Dedifferentiated amniotic fluid mesenchymal stem cell (primary cell): Measurements from ENCODE around the gene NRXN2.

Source experiments
- DNase-seq: peaks from one replicate; pipeline ENCODE4 v3.0.0-alpha.2; 2016; ENCODE audit errors: extremely low spot score

The NRXN2 gene

DNA sequence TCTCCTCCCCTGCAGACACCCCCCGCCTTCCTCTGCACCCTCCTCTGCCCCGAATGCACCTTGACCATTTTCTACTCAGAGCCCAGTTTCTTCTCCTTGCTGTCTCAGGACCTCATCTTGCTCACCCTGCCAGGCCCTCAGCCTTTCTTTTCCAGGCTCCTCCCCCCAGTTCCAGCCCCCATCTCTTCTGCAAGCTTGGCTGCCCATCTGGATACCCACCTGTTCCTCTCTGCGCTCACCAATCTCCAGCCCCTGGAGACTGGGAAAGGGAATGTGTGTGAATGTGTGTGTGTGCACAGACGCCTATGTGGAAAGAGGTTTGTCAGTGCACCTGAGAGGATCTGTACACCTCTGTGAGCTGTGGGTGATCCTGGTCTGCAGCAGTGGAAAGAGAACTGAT lies 95.6 kb downstream of the NRXN2 start:
- DNase-seq: no peak

DNA sequence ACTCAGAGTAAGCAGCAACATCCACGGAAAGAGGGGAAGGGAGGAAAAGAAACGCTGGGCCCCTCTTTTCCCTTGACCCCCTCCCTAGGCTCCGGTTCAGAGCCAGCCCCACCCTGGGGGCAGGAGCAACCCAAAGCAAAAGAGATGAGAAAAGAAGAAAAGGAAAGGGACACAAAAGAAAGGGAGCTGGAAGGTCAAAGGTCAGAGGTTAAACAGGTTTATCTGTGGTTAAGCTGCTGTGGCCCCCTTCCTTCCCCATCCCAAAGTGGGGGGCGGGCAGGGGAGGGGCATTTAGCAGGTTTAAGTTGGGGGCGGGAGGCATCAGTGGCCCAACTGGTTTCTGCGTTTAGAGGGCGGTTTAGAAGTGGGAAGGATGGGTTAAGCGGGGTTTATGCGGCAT lies 96.4 kb downstream of the NRXN2 start:
- DNase-seq: no peak

DNA sequence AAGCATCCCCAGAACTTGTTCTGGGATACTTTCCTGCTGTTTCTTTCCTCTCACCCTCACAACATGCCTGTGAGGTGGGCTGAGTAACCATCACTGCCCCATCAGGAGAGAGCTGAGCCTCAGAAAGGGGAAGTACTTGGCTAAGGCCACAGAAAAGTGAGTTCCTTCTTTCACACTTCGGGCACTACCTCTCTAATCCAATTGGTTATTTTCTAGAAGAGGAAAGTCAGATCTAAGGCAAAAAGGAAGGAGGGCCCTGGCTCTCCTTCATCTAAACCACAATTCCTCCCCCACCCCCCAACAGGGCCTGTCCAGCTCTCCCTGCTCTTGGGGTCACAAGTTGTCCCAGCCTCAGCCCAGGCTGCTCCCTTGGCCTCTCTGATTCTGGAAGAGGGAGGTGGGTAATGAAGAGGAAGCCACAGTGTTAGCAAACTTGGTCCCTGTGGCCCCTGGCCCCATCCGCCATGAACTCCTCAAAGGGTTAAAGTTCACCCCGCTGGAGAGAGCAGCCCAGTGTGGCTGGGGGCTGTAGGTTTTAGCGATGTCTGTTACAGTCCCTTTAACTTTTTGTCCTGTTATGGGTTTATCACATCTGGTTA lies 98.0 kb downstream of the NRXN2 start:
- DNase-seq: no peak

DNA sequence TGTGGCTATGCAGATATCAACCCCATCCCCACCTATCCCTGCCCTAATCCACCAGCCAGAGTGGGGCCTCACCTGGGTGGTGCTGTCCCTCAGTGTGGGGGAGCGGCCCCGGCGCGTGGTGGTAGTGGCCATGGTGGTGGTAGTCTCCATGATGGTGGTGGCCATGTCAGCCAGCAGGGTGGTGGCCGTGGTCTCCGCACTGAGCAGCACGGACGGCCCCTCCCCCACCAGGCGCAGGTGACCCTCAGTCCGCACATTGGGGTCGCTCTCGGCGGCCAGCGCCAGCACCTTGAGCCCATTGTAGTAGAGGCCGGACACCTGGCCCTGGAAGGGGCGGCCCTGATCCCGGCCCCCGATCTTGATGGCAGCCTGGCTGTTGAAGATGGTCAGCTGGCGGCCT lies 100.3 kb downstream of the NRXN2 start:
- no peak for DNase-seq

DNA sequence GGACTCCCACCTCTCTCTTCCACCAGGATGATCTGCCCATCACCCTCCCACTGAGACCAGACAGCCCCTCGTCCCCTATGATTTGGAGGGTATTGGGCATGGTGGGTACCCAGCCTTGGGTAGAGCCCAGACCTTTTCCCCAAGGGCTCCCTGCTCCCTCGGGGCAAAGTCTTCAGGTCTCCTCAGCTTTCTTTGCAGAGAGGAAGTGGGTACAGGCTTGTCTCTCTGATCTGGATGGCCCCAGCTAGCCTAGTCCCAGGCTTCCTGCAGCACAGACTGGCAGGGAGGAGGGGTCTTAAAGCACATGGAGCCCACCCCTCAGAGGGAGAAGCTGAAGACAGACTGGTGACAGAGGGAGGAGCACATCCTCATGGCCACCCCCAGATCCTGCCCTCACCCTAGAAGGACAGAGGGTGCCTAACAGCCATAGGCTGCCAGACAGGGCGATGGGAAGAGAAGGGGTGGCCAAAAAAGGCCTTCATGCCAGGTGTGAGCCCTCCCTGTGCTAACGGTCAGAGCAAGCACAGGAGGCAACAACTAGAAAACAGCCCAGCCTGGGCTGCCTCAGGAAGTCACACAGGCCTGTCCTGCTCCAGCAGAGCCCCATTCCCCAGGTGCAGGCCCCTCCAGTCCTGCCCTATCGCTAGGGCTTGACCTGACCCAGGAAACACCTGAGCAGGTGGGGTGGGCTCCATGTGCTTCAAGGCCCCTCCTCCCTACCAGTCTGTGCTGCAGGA lies 101.5 kb downstream of the NRXN2 start:
- no peak for DNase-seq

DNA sequence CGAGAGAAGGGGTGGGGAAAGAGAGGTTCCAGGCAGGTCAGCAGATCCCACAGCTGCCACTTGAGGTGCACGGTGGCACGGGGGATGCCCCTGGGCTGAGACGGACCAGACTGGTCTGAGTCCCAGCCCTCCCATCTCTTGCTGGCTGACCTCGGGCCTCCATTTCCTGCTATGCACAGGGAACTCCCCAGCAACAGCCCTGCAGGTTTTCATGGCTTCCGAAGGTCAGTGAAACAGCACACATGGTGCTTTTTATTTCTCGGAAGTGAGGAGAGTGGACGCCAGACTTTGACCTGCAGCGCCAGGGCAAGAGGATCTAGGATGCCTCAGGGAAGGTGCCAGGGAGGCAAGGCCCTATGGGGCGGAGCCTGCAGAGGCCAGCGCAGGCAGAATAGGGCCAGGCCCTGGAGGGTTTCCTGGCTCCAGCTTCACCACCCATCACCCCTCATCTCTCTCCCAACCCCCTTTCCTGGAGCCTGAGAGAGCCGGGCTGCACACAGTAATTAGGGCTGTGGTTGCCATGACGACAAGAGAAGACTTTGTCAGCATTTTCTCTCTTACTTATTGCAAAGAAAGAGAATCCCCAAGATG lies 102.5 kb downstream of the NRXN2 start:
- DNase-seq: no peak

DNA sequence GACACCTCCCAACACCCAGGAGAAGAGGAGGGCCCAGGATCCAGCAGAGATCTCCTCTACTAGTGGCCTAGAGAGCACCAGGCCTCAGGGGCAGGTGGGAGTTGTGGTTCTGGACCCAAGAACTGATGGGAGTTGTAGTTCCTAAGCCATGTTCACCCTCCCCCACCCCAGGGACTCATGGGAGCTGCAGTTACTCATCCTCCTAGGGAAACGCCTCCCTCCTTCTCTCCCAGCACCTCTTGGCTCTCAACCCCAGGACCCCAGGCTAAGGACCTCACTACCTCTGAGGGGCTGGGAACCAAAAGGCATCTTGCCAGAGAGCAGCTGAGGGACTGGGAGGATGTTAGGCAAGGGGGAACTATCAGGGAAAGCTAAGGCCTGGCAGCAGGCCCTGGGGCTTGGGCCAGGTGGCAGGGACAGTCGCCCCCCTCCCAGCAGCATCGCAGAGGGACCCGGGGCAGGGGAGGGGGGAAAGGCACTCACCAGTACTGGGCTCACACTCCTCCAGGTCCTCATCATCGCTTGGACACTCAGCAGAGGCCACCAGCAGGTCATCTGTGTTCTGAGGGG lies 103.1 kb downstream of the NRXN2 start:
- DNase-seq: no peak

DNA sequence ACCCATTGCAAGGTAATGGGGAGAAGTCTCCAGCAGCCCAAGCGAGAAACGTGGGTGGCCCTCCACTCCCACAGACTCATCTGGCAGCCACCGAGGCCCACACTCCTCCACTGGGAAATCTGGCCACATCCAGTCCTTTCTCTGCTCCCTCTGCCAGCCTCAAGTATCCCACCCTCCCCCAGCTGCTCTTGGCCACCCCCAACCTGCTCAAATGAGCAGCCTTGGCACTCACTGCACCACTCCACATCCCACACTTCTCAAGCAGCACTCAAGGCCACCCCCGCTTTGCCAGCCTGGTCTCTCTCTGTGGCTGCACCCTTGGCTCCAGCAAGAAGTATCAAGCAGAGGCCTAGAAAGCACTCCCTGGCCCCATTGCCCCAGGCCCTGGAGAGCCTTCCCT lies 103.8 kb downstream of the NRXN2 start:
- DNase-seq: no peak

DNA sequence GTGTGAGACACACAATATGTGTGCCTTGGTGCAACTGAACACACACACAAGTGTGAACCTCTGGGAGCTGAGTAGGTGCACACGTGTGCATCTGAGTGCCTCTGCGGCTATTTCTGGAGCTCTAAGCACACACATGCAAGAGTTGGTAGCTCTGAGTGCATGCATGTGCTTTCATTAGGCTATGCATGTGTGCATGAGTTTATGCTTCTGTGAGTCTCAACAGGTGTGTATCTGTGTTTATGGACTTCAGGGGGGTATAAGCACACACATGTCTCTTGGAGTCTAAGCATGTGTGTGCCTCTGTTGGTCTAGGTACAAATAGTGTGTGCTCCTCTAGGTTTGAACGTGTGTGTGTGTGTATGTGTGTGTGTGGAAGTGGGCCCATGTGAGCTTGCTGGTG lies 106.2 kb downstream of the NRXN2 start:
- no peak for DNase-seq

DNA sequence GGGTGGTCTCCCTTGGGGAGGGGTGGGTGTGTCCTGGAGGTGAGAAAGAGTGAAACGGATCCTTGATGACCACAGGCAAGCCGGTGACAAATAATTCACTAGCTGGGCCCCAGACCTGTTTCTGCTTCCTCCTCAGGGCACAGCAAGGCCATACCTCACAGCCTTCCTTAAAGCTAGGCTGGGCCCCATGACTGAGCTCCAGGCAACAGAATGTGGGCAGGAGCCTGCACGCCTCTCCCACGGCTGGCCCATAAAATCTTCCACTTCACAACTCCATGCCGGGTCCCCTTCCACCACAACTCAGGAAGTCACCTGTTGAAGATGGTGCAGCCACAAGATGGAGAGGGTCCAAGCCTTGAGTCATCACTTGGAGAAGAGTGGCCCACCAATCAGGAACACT lies 108.1 kb downstream of the NRXN2 start:
- no peak for DNase-seq

DNA sequence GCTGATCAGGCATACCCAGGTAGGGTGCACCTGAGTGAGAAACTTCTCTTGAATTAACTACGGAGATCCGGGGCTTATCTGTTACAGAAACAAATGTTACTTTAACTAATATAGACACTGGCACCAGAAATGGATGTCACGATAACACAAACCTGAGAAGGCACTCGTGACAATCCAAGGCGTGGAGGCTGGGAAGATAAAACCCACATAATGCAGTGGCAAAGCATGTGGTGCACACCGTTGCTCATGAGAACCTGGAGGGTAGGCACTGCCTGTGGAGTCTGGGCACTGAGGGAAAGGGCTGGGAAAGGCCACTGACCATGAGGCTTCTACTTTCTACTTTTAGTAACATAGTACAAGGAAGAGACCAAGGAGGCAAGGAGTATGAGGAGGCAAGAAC lies 109.3 kb downstream of the NRXN2 start:
- no peak for DNase-seq

DNA sequence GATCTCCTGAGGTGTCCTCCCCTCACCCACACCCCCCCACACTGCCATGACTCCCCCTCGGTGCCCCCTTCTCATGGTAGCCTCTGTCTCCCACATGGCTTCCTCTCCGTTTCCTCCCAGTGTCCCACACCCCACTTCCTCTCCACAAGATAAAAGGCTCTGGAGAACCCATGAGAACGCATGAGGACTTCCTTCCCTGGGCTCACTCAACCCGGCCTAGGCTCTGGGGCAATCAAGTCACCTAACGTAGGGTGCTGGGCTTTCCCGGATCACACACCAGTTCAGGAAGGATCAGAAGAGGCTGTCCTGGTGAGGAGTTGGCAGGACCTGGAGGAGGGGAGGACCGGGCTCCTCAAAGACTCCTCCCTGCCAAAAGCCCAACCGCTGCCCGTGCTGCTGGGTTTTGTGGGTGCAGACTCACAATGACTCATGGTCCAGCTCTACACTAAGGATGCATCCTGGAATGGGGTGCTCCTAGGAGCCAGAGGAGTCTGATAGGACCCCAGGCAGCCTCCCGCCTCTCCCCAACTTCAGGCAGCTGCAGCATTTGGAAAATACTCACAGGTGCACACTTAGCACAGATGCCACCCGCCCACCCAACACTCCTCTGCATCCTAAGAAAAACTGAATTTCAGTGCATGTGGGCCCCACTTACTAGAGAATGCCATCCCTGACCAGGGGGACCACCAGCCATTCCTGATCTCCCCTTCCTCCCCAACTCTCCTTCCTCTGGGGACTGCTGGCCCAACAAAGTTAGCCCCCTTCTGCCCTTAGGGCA lies 110.9 kb downstream of the NRXN2 start:
- DNase-seq: no peak

DNA sequence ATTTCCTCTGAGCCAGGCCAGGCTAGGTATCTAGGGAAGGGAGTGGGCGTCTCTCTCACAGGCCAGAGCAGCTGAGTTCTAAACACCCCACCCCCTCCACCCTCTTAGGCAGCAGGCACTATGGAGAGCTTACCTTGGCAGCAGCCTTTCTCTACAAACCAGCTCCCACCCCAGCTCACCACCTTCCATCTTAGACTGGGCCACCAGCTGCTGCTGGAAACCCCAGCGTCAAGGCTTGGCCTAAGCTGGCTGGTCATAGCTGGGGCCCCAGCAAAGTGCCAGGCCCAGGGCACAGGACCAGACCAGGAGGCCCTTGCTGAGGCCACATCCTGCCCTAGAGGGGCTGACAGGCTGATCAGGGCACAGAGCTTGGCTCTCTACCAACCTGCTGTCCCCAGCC lies 111.8 kb downstream of the NRXN2 start:
- DNase-seq: no peak

DNA sequence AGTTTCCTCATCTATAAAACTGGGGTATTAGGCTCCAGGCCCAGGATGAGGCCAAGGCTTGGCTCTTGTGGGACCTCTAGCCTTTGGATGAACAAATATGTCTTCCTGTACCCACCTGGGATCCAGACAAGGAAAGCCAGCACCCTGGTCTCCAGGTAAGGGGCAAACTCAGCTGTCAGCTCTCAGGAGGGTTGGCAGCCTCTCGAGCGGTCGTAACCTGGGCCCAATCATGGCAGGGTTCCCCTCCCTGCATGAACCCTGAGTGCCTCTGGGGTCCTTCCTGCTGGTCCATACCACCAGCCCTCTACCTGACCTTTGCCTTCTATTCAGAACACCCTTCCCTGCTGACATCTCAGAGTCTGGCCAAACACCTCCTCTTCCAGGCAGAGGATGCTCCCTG lies 112.4 kb downstream of the NRXN2 start:
- no peak for DNase-seq

DNA sequence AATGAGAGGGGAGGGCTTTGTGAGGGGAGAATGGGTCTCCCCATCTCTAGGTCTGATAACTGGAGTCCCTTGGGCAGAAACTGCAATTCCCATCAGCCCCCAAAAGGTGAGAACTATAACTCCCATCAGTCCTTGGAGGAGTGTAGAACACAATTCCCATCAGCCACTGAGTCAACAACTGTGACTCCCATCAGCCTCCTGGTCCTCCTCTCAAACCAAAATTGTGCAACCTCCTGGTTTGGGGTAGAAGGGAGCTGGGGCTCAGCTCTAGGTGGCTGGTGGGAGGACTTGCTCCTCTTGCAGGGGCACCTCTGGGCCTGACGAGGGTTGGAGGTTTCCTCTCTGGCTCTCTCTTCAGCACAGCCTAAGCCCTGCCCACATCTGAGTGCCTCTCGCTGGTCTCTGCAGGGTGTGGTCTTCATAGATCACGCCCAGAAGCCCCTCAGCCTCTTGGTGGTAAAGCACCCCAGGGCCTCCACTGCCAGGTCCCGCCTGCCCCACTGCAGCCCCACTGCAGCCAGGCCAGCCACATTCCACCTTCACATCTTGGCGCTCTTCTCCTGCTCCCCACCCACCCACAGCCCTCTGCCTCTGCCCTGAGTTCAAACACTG lies 113.5 kb downstream of the NRXN2 start:
- no peak for DNase-seq

DNA sequence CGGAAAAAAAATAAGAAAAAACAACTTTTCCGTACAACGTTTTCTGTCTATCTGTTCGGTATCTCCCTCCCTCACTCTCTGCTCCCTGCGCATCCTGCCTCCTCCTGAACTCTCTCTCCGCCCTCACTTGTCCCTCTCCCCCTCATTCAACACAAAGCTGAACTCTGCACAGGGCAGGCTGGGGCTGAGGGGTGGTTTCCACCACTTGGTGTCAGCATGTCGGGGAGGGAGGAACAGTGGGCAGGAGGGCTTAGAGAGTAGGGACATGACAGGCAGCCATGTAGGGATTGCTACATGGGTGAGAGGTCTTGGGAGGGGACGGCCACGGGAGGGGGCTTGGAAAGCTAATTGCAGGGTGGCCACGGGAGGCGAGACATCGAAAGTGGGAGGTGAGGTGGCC lies 114.4 kb downstream of the NRXN2 start:
- no peak for DNase-seq

DNA sequence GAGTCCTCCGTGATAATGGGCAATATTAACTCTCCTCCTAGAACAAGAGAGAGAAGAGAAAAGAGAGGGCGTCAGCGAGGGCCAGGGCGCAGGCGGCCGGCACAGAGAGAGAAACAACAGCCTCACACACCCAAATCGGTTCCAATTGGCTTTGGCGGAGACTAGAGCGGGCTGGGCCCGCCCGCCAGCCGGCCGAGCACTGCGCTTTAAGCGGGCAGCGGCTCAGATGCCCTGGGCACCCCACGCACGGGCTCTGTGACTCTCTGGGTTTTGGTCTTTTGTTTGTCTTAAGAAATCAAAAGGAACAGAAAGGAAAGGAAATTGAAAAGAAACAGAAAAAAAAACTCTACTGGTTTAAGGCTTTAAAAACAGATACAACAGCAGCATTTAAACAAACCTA lies 115.0 kb downstream of the NRXN2 start:
- DNase-seq: no peak

DNA sequence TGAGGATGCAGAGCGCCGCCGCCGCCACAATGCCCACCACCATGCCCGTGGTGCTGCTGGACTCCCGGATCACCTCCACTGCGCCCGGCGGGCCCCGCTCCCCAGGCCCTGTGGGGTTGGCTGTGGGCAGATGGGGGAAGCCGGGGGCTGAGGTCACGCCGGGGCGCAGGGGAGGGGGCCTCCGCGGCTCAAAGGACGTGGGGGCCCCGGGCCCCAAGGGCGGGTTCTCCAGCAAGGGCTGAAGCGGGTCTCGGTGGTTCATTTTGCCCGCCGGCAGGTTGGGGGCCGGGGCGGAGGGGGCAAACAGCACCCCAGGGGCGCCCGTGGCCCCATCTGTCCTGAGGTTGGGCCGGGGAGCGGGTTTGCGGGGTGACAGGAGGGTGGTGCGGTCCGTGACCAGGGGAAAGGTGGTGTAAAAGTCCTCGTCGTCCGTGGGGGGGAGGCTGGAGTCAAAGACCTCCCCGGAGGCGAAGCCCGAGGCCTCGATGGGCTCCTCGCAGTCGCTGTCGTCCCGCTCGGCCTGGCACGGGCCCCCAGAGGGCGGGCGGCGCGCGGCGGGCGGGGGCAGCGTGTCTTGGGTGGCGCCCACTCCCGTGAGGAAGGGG lies 115.5 kb downstream of the NRXN2 start:
- no peak for DNase-seq

DNA sequence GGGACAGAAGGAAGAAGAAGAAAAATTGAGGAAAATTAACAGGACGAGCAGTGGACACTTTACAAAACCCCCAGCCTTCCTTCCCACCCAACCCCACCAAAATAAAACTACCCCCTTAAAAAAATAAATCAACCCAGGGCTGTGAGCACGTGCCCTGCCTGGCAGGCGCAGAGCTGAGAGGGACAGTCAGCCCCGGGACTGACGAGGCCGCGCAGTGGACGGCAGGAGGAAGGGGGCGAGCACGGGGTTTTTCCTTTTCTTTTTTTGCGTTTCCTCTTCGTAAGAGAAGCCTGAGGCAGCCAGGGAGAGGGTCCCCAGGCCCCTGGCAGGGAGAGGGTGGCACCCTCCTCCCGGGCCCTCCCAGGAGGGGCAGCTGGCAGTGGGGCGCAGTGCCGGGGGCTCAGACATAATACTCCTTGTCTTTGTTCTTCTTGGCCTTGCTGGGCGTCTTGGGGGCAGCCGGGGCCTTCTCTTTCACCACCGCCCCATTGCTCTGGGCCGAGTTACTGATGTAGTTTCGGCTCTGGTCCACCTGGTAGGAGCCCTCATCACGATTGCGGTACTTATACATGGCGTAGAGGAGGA lies 116.1 kb downstream of the NRXN2 start:
- no peak for DNase-seq

DNA sequence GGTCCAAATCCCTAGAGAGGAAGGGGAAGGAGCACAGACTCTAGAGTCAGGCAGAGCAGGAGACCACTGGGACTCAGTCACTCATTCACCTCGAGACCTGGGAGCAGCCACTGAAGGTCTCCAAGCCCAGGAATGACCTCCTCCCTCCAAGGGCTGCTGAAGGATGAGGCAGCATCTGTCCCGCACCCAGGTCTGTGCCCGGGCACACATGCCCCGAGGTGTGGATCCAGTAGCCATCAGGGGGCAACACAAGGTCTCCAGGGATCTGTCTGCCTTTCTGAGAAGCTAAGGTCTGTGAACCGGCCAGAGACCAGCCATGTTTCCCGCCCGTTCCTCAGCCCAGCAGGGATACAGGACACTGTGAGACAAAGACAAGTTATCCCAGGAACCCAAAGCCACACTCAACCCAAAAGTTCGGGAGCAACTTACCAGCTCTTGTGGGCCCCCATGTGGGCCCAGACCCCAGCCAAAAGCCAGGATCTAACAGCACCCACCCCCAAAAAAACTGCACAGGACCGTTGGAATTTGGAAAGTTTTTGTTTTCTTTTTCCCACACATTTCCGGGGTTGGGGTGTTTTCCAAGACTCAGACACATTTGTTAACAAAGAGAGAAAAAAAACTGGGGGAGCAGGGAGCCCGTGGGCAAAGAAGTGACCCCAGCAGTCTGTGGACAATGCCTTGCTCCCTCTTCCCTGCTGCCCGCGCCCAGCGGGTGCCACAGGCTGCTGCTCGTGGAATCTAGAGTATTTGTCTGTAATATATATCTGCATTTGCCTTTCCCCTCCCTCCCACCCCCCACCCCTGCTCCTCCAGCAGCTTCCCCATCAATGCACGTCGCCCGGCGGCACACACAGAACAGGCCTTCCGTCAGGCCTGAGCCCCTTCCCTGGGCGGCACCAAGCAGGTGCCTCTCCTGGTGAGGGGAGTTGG lies 117.1 kb downstream of the NRXN2 start:
- no peak for DNase-seq
